HepG2 (cell line): Measurements from ENCODE around the gene SRRT. TPM values are rescaled to one million over a fixed set of nuclear protein-coding genes. Genes with fewer than 3 reads are reported as not detected.

ENCODE experiments used
- DNMT1 ChIP-seq: sonication (generic); formaldehyde crosslinking; IDR thresholded peaks from 2 replicates; pipeline ENCODE4 v1.5.1; 2020; ENCODE audit warnings: mild to moderate bottlenecking, missing genetic modification reagents
- ELF3 ChIP-seq: IDR thresholded peaks from 2 replicates; pipeline ENCODE4 v1.6.1; 2016; ENCODE audit warnings: missing genetic modification reagents, missing compliant biosample characterization
- IKZF1 ChIP-seq: fragments of 450-650 bp; IDR thresholded peaks from 2 replicates; pipeline ENCODE4 v1.7.1; 2016
- POLR2AphosphoS5 ChIP-seq: IDR thresholded peaks from 2 replicates; pipeline ENCODE4 v1.6.1; 2012; ENCODE audit warnings: low read depth, low read length
- SKI ChIP-seq: fragments of 450-650 bp; IDR thresholded peaks from one replicate; pipeline ENCODE4 v1.6.1; 2018; ENCODE audit warnings: mild to moderate bottlenecking; ENCODE audit not compliant: partially characterized antibody
- ZNF367 ChIP-seq: sonication (generic); formaldehyde crosslinking; IDR thresholded peaks from 2 replicates; pipeline ENCODE4 v1.4.0; 2020; ENCODE audit warnings: missing genetic modification reagents, borderline replicate concordance
- ZNF432 ChIP-seq: sonication (generic); formaldehyde crosslinking; IDR thresholded peaks from 2 replicates; pipeline ENCODE4 v1.5.0; 2020; ENCODE audit warnings: missing genetic modification reagents, mild to moderate bottlenecking, borderline replicate concordance
- ZNF569 ChIP-seq: sonication (generic); formaldehyde crosslinking; IDR thresholded peaks from 2 replicates; pipeline ENCODE4 v1.5.0; 2020; ENCODE audit warnings: mild to moderate bottlenecking, missing genetic modification reagents, moderate library complexity, borderline replicate concordance
- ZNF776 ChIP-seq: sonication (generic); formaldehyde crosslinking; IDR thresholded peaks from 2 replicates; pipeline ENCODE4 v1.4.0; 2020; ENCODE audit warnings: mild to moderate bottlenecking, missing genetic modification reagents
- polyA plus RNA-seq, 8 experiments: library from polyadenylated mRNA; depleted of rRNA in 3 of 8; stranded (reverse) in 7 of 8; unstranded in 1 of 8; fragments of >200 nt; fragmentation: Illumina TruSeq in 4 of 8; extraction: Trizol in 4 of 8; gene quantifications; 2 replicates each; pipeline versions ENCODE4 v1.2.1 to v1.2.3, GENCODE V29; 2011 to 2016; ENCODE audit warnings: low read depth in 4 of 8, missing spikeins in 1 of 8, mixed read lengths in 1 of 8; ENCODE audit not compliant: insufficient read depth in 1 of 8
- total RNA-seq, 5 experiments: library from RNA; depleted of rRNA; stranded (reverse); fragments of >200 nt; fragmentation: Illumina TruSeq; extraction: Trizol; gene quantifications; 2 replicates each; pipeline ENCODE4 v1.2.3, GENCODE V29; 2016; ENCODE audit warnings: low read depth in 1 of 5
- TF ChIP-seq, protein P1 (sequence below): sonication (generic); formaldehyde crosslinking; IDR thresholded peaks from 2 replicates; pipeline ENCODE4; 2020; ENCODE audit warnings: missing genetic modification reagents, mild to moderate bottlenecking, borderline replicate concordance
- TF ChIP-seq, protein P2 (sequence below): sonication (generic); IDR thresholded peaks from 2 replicates; pipeline ENCODE4 v1.6.1; 2016; ENCODE audit warnings: low read depth, borderline replicate concordance
- TF ChIP-seq, protein P3 (sequence below): sonication (generic); formaldehyde crosslinking; IDR thresholded peaks from 2 replicates; pipeline ENCODE4 v1.4.0; 2020; ENCODE audit warnings: missing genetic modification reagents
- TF ChIP-seq, protein P4 (sequence below): IDR thresholded peaks from 2 replicates; pipeline ENCODE4 v1.6.1; 2016; ENCODE audit warnings: low read depth, missing genetic modification reagents, missing compliant biosample characterization
- TF ChIP-seq, protein P5 (sequence below): sonication (generic); formaldehyde crosslinking; IDR thresholded peaks from 2 replicates; pipeline ENCODE4 v1.8.1; 2023; ENCODE audit warnings: mild to moderate bottlenecking, moderate library complexity, missing genetic modification reagents

The SRRT gene
- total and polyA plus RNA-seq, 2 of the 13 experiments (the other 11 are each of a cell fraction or from before 2014, with no cell fraction given), result 26.2 to 106 TPM

GRCh38 chr7:100827330-100828226 is 47.3 kb upstream of the SRRT start, which contains the start of gene EPHB4 (continued):
- TF ChIP-seq, protein P1, sequence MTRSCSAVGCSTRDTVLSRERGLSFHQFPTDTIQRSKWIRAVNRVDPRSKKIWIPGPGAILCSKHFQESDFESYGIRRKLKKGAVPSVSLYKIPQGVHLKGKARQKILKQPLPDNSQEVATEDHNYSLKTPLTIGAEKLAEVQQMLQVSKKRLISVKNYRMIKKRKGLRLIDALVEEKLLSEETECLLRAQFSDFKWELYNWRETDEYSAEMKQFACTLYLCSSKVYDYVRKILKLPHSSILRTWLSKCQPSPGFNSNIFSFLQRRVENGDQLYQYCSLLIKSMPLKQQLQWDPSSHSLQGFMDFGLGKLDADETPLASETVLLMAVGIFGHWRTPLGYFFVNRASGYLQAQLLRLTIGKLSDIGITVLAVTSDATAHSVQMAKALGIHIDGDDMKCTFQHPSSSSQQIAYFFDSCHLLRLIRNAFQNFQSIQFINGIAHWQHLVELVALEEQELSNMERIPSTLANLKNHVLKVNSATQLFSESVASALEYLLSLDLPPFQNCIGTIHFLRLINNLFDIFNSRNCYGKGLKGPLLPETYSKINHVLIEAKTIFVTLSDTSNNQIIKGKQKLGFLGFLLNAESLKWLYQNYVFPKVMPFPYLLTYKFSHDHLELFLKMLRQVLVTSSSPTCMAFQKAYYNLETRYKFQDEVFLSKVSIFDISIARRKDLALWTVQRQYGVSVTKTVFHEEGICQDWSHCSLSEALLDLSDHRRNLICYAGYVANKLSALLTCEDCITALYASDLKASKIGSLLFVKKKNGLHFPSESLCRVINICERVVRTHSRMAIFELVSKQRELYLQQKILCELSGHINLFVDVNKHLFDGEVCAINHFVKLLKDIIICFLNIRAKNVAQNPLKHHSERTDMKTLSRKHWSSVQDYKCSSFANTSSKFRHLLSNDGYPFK, result peak; percentile 61; the same call in 1 of the 2 replicates
- peak; percentile 78; the same call in 1 of the 2 replicates for TF ChIP-seq ZNF569 (CRISPR knock-in tag)
- peak; percentile 48 for TF ChIP-seq POLR2AphosphoS5
- TF ChIP-seq ELF3, result peak; percentile 46; the same call in 1 of the 2 replicates
- TF ChIP-seq IKZF1, result no peak
- no peak for TF ChIP-seq SKI
- TF ChIP-seq, protein P2, sequence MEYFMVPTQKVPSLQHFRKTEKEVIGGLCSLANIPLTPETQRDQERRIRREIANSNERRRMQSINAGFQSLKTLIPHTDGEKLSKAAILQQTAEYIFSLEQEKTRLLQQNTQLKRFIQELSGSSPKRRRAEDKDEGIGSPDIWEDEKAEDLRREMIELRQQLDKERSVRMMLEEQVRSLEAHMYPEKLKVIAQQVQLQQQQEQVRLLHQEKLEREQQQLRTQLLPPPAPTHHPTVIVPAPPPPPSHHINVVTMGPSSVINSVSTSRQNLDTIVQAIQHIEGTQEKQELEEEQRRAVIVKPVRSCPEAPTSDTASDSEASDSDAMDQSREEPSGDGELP, result peak; percentile 38; the same call in 1 of the 2 replicates
- TF ChIP-seq, protein P3, sequence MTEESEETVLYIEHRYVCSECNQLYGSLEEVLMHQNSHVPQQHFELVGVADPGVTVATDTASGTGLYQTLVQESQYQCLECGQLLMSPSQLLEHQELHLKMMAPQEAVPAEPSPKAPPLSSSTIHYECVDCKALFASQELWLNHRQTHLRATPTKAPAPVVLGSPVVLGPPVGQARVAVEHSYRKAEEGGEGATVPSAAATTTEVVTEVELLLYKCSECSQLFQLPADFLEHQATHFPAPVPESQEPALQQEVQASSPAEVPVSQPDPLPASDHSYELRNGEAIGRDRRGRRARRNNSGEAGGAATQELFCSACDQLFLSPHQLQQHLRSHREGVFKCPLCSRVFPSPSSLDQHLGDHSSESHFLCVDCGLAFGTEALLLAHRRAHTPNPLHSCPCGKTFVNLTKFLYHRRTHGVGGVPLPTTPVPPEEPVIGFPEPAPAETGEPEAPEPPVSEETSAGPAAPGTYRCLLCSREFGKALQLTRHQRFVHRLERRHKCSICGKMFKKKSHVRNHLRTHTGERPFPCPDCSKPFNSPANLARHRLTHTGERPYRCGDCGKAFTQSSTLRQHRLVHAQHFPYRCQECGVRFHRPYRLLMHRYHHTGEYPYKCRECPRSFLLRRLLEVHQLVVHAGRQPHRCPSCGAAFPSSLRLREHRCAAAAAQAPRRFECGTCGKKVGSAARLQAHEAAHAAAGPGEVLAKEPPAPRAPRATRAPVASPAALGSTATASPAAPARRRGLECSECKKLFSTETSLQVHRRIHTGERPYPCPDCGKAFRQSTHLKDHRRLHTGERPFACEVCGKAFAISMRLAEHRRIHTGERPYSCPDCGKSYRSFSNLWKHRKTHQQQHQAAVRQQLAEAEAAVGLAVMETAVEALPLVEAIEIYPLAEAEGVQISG (CRISPR knock-in tag), result peak; percentile 78
- TF ChIP-seq, protein P4, sequence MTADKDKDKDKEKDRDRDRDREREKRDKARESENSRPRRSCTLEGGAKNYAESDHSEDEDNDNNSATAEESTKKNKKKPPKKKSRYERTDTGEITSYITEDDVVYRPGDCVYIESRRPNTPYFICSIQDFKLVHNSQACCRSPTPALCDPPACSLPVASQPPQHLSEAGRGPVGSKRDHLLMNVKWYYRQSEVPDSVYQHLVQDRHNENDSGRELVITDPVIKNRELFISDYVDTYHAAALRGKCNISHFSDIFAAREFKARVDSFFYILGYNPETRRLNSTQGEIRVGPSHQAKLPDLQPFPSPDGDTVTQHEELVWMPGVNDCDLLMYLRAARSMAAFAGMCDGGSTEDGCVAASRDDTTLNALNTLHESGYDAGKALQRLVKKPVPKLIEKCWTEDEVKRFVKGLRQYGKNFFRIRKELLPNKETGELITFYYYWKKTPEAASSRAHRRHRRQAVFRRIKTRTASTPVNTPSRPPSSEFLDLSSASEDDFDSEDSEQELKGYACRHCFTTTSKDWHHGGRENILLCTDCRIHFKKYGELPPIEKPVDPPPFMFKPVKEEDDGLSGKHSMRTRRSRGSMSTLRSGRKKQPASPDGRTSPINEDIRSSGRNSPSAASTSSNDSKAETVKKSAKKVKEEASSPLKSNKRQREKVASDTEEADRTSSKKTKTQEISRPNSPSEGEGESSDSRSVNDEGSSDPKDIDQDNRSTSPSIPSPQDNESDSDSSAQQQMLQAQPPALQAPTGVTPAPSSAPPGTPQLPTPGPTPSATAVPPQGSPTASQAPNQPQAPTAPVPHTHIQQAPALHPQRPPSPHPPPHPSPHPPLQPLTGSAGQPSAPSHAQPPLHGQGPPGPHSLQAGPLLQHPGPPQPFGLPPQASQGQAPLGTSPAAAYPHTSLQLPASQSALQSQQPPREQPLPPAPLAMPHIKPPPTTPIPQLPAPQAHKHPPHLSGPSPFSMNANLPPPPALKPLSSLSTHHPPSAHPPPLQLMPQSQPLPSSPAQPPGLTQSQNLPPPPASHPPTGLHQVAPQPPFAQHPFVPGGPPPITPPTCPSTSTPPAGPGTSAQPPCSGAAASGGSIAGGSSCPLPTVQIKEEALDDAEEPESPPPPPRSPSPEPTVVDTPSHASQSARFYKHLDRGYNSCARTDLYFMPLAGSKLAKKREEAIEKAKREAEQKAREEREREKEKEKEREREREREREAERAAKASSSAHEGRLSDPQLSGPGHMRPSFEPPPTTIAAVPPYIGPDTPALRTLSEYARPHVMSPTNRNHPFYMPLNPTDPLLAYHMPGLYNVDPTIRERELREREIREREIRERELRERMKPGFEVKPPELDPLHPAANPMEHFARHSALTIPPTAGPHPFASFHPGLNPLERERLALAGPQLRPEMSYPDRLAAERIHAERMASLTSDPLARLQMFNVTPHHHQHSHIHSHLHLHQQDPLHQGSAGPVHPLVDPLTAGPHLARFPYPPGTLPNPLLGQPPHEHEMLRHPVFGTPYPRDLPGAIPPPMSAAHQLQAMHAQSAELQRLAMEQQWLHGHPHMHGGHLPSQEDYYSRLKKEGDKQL (CRISPR knock-in tag), result no peak
- peak; percentile 25; the same call in 1 of the 2 replicates for TF ChIP-seq DNMT1 (CRISPR knock-in tag)
- no peak for TF ChIP-seq ZNF432 (CRISPR knock-in tag)
- TF ChIP-seq, protein P5, sequence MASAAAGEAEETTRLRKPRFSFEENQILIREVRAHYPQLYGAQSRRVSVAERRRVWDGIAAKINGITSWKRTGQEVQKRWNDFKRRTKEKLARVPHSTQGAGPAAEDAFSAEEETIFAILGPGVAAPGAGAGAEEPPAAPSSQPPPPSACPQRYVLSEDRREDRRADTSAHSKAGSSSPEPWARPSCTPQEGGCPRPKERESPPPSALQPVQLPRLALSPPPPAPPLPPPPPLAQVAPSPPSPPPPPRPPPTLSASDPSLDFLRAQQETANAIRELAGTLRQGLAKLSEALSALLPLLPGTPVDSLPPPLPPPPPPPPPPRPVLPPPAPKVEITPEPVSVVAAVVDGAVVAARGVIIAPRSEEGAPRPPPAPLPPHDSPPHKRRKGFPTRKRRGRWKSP (CRISPR knock-in tag), result 0 out of 2 replicates have a peak, but pooled peaks have one; percentile 81
- peak; percentile 54; the same call in 1 of the 2 replicates for TF ChIP-seq ZNF776 (CRISPR knock-in tag)
- TF ChIP-seq ZNF367, result no peak
